DMS114 treated with DMSO at 0.1 percent for 48 hours (cell line): ENCODE measurements around the gene POLR3E.
"Not testable (repeated sequence)": the region's sequence is repeated elsewhere in the genome, so short reads cannot be mapped to it uniquely, and the experiment has no call there.

Source experiments
- DNase-seq: peaks from one replicate; lab custom pipeline; 2025; ENCODE audit not compliant: unreplicated experiment; lab: John Stamatoyannopoulos, UW

Gene POLR3E

GRCh38 chr16:22359679-22360078 is 62.5 kb downstream of the POLR3E start:
- DNase-seq = no peak

GRCh38 chr16:22360963-22361659 is 63.9 kb downstream of the POLR3E start:
- DNase-seq = no peak

- DNase-seq = no peak
Observed at GRCh38 chr16:22364241-22364640, 67.0 kb downstream of the POLR3E start.

- no peak for DNase-seq
Observed at GRCh38 chr16:22366371-22366770, 69.2 kb downstream of the POLR3E start.

GRCh38 chr16:22366889-22367288 is 69.7 kb downstream of the POLR3E start:
- no peak for DNase-seq

GRCh38 chr16:22368200-22368826 is 71.1 kb downstream of the POLR3E start:
- DNase-seq = not testable (repeated sequence)

- DNase-seq = no peak
Observed at GRCh38 chr16:22369221-22369811, 72.1 kb downstream of the POLR3E start.

GRCh38 chr16:22370038-22370820 is 73.0 kb downstream of the POLR3E start:
- no peak for DNase-seq

- no peak for DNase-seq
Observed at GRCh38 chr16:22372882-22373661, 75.9 kb downstream of the POLR3E start.

- no peak for DNase-seq
Observed at GRCh38 chr16:22373662-22374310, 76.6 kb downstream of the POLR3E start.

GRCh38 chr16:22374311-22375116 is 77.3 kb downstream of the POLR3E start, which contains the start of gene CDR2:
CDR2 (minus strand) TSS chr16:22374619; CDS start chr16:22374309, 310 bp downstream.
- DNase-seq = peak; percentile 91

- DNase-seq = no peak
Observed at GRCh38 chr16:22375117-22375962, 78.1 kb downstream of the POLR3E start.

- no peak for DNase-seq
Observed at GRCh38 chr16:22375963-22376640, 78.9 kb downstream of the POLR3E start.

GRCh38 chr16:22379656-22380055 is 82.4 kb downstream of the POLR3E start:
- no peak for DNase-seq

GRCh38 chr16:22380529-22380928 is 83.3 kb downstream of the POLR3E start:
- DNase-seq = no peak

- no peak for DNase-seq
Observed at GRCh38 chr16:22381392-22381791, 84.2 kb downstream of the POLR3E start.

- no peak for DNase-seq
Observed at GRCh38 chr16:22383827-22384226, 86.6 kb downstream of the POLR3E start.
